ENCODE data around the gene ASMT. TPM values are rescaled to one million over a fixed set of nuclear protein-coding genes. Genes with fewer than 3 reads are reported as not detected.

The ASMT gene
- total and polyA plus RNA-seq, 2 donors (not counting 1 experiment from before 2014, with no cell fraction given) = not detected

DNA sequence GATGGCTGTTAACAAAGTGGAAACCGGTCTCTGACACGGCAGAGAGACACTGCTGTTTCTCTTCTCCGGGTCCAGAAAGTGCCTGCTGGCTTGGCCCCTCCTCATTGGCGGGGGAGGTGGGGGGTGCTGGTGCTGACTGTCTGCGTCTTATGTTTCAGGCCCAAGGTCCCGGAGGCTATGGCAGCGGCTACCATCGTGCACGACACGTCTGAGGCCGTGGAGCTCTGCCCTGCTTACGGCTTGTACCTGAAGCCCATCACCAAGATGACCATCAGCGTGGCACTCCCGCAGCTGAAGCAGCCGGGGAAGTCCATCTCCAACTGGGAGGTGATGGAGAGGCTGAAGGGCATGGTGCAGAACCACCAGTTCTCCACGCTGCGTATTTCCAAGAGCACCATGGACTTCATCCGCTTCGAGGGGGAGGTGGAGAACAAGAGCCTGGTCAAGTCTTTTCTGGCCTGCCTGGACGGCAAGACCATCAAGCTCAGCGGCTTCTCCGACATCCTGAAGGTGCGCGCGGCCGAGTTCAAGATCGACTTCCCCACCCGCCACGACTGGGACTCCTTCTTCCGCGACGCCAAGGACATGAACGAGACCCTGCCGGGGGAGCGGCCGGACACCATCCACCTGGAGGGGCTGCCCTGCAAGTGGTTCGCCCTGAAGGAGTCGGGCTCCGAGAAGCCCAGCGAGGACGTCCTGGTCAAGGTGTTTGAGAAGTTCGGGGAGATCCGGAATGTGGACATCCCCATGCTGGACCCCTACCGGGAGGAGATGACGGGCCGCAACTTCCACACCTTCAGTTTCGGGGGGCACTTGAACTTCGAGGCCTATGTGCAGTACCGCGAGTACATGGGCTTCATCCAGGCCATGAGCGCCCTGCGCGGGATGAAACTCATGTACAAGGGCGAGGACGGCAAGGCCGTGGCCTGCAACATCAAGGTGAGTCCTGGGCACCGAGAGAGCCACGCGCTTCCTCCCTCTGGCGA, 21.3 kb upstream of the ASMT start:
- Histone ChIP-seq H3K9ac (ENCODE audit: insufficient read depth, low read length) (no peak overlapping the region), H3K36me3 (ENCODE audit: control insufficient read depth, insufficient read depth, low read length) (peaks cover 28% of the 10 kb centered on the region), H2AFZ (ENCODE audit: low read length) (no peak overlapping the region), H3K27ac (ENCODE audit: insufficient read depth, low read length) (no peak overlapping the region), H3K4me2 (ENCODE audit: extremely low read depth, insufficient read depth, low read length) (peak overlapping the region; percentile 94), H3K4me1 (ENCODE audit: control insufficient read depth, extremely low read depth, insufficient read depth, low read length) (no peaks in the 10 kb centered on the region), H3K4me3 (replicated peaks in 1 of 4; ENCODE audit: control extremely low read depth in 1 of 4, insufficient read depth in 1 of 4, low read depth in 3 of 4, low read length in 4 of 4) (peak overlapping the region in 3 of 4 experiments; percentile 75 to 85 (median 77)), H3K79me2 (ENCODE audit: control insufficient read depth, insufficient read depth, low read length) (peaks cover 46% of the 10 kb centered on the region), H4K20me1 (ENCODE audit: control insufficient read depth, extremely low read depth, insufficient read depth, low read length) (no peaks in the 10 kb centered on the region), H3K9me3 (ENCODE audit: control insufficient read depth, insufficient read depth, low read depth, low read length) (no peaks in the 10 kb centered on the region), H3K27me3 (ENCODE audit: control insufficient read depth, insufficient read depth, low read length) (no peaks in the 10 kb centered on the region)
- no peak for DNase-seq (ENCODE audit: low read depth in 2 of 2)
- TF ChIP-seq EZH2 (IDR thresholded peaks at IDR 0.05; ENCODE audit: low read length, missing control alignments) = no peak
- TF ChIP-seq, protein P1, sequence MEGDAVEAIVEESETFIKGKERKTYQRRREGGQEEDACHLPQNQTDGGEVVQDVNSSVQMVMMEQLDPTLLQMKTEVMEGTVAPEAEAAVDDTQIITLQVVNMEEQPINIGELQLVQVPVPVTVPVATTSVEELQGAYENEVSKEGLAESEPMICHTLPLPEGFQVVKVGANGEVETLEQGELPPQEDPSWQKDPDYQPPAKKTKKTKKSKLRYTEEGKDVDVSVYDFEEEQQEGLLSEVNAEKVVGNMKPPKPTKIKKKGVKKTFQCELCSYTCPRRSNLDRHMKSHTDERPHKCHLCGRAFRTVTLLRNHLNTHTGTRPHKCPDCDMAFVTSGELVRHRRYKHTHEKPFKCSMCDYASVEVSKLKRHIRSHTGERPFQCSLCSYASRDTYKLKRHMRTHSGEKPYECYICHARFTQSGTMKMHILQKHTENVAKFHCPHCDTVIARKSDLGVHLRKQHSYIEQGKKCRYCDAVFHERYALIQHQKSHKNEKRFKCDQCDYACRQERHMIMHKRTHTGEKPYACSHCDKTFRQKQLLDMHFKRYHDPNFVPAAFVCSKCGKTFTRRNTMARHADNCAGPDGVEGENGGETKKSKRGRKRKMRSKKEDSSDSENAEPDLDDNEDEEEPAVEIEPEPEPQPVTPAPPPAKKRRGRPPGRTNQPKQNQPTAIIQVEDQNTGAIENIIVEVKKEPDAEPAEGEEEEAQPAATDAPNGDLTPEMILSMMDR (conservative IDR thresholded peaks at IDR 0.05 in 1 of 2, IDR thresholded peaks at IDR 0.05 in 1 of 2; ENCODE audit: low read depth in 1 of 2, low read length in 2 of 2) = no peak

DNA sequence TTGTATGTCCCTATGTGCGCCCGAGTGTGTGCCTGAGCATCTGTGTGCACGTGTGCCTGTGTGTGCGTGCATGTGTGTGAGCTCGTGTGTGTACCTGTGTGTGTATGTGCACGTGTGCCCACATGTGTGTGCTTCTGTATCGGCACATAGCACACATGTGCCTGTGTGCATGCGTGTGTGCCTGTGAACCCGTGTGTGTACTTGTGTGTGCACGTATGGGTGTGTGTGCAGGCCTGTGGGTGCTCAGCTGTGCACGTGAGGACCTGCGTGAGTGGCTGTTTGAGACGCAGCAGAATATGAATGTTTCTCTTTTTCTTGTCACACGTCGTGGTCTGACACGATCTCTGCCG, 19.2 kb upstream of the ASMT start:
- H4K20me1 ChIP-seq (ENCODE audit: control insufficient read depth, extremely low read depth, insufficient read depth, low read length) = no peaks in the 10 kb centered on the region
- no peak overlapping the region for H2AFZ ChIP-seq (ENCODE audit: low read length)
- TF ChIP-seq, protein P1 (conservative IDR thresholded peaks at IDR 0.05 in 1 of 2, IDR thresholded peaks at IDR 0.05 in 1 of 2; ENCODE audit: low read depth in 1 of 2, low read length in 2 of 2) = no peak
- no peak for TF ChIP-seq EZH2 (IDR thresholded peaks at IDR 0.05; ENCODE audit: low read length, missing control alignments)
- peaks cover 40% of the 10 kb centered on the region for H3K36me3 ChIP-seq (ENCODE audit: control insufficient read depth, insufficient read depth, low read length)
- H3K27ac ChIP-seq (ENCODE audit: insufficient read depth, low read length) = no peak overlapping the region
- H3K4me3 ChIP-seq (replicated peaks in 1 of 4; ENCODE audit: control extremely low read depth in 1 of 4, insufficient read depth in 1 of 4, low read depth in 3 of 4, low read length in 4 of 4) = no peak overlapping the region
- no peak overlapping the region for H3K9ac ChIP-seq (ENCODE audit: insufficient read depth, low read length)
- H3K9me3 ChIP-seq (ENCODE audit: control insufficient read depth, insufficient read depth, low read depth, low read length) = no peaks in the 10 kb centered on the region
- H3K4me1 ChIP-seq (ENCODE audit: control insufficient read depth, extremely low read depth, insufficient read depth, low read length) = no peaks in the 10 kb centered on the region
- peaks cover 46% of the 10 kb centered on the region for H3K79me2 ChIP-seq (ENCODE audit: control insufficient read depth, insufficient read depth, low read length)
- H3K4me2 ChIP-seq (ENCODE audit: extremely low read depth, insufficient read depth, low read length) = no peak overlapping the region
- H3K27me3 ChIP-seq (ENCODE audit: control insufficient read depth, insufficient read depth, low read length) = no peaks in the 10 kb centered on the region
- no peak for DNase-seq (ENCODE audit: low read depth in 2 of 2)

DNA sequence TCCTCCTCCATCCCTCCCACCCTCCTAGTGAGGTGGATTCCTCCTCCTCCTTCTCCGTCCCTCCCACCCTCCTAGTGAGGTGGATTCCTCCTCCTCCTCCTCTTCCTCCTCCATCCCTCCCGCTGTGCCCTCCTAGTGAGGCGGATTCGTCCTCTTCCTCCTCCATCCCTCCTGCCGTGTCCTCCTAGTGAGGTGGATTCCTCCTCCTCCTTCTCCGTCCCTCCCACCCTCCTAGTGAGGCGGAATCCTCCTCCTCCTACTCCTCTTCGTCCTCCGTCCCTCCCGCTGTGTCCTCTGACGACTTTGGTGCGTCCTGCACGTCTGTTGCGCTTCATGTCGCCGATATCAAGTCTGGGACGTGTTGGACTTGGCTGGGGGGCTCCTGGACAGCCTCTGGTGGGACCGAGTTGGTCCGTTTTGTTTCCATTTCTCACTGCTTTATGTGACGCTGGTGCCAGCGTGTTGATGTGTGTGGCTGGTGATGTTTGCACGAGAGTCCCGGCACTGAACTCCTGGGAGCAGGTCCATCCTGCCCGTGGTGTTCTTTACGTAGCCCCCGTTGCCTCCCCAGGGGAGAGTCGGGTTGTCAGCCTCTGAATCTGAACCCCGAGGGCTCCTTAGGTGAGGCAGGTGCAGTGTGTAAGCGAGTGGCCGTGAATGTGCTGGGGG, 18.0 kb upstream of the ASMT start:
- H3K9ac ChIP-seq (ENCODE audit: insufficient read depth, low read length) = no peak overlapping the region
- no peak for TF ChIP-seq EZH2 (IDR thresholded peaks at IDR 0.05; ENCODE audit: low read length, missing control alignments)
- TF ChIP-seq, protein P1 (conservative IDR thresholded peaks at IDR 0.05 in 1 of 2, IDR thresholded peaks at IDR 0.05 in 1 of 2; ENCODE audit: low read depth in 1 of 2, low read length in 2 of 2) = no peak
- H2AFZ ChIP-seq (ENCODE audit: low read length) = no peak overlapping the region
- no peak overlapping the region for H3K4me2 ChIP-seq (ENCODE audit: extremely low read depth, insufficient read depth, low read length)
- peaks cover 44% of the 10 kb centered on the region for H3K36me3 ChIP-seq (ENCODE audit: control insufficient read depth, insufficient read depth, low read length)
- no peak overlapping the region for H3K4me3 ChIP-seq (replicated peaks in 1 of 4; ENCODE audit: control extremely low read depth in 1 of 4, insufficient read depth in 1 of 4, low read depth in 3 of 4, low read length in 4 of 4)
- H4K20me1 ChIP-seq (ENCODE audit: control insufficient read depth, extremely low read depth, insufficient read depth, low read length) = no peaks in the 10 kb centered on the region
- H3K9me3 ChIP-seq (ENCODE audit: control insufficient read depth, insufficient read depth, low read depth, low read length) = no peaks in the 10 kb centered on the region
- H3K27ac ChIP-seq (ENCODE audit: insufficient read depth, low read length) = no peak overlapping the region
- H3K27me3 ChIP-seq (ENCODE audit: control insufficient read depth, insufficient read depth, low read length) = no peaks in the 10 kb centered on the region
- H3K79me2 ChIP-seq (ENCODE audit: control insufficient read depth, insufficient read depth, low read length) = peaks cover 44% of the 10 kb centered on the region
- DNase-seq (ENCODE audit: low read depth in 2 of 2) = no peak
- H3K4me1 ChIP-seq (ENCODE audit: control insufficient read depth, extremely low read depth, insufficient read depth, low read length) = no peaks in the 10 kb centered on the region

Data from fibroblast of lung (primary cell).